Measurements from ENCODE around the gene KDR.

KDR gene

DNA sequence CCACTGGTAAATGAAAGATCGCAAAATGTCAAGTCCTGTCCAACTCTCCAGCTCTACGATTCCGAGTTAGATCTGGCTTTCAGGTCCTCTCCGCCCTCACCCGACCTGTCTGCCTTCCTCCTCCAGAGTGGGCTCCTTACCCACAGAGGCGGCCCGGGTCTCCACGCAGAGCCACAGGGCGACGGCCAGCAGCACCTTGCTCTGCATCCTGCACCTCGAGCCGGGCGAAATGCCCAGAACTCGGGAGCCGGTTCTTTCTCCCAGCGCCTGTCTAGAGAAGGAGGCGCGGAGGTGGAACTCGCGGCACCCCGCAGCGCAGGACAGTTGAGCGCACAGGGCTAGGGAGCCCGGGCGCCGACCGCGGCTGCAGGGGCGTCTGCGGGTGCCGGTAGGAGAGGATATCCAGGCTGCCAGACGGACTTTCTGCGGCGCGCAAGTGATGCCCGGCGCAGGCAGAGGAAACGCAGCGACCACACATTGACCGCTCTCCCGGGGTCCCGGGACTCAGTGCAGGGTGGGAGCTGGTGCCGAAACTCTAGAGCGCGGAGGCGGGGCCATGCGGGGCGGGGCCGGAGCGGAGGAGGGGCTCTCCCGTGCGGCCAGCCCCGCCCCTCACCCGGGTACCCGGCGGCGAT is at the start of gene KDR:
TSS of gene KDR (minus strand) at position 509 of the 635 bp plus-strand sequence. CDS start at position 207, 302 bp downstream.
- no peak for DNase-seq

DNA sequence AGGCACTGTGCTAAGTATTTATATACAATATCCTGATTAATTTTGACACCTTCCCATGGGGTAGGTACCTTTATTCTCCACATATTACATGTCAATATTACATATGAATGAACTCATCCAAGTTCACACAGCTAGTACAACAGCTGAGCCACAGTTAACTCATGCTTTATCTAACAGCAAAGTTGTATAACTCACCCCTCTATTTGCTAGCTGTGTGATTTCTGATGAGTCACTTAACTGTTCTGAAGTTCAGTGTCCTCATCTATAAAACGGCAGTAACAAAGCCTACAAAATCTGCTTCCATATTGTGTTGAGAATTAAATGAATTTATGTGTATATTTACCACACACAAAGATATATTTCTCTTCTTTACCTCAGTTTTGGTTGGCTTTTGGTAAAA is 48.2 kb upstream of the KDR start:
- no peak for DNase-seq

DNA sequence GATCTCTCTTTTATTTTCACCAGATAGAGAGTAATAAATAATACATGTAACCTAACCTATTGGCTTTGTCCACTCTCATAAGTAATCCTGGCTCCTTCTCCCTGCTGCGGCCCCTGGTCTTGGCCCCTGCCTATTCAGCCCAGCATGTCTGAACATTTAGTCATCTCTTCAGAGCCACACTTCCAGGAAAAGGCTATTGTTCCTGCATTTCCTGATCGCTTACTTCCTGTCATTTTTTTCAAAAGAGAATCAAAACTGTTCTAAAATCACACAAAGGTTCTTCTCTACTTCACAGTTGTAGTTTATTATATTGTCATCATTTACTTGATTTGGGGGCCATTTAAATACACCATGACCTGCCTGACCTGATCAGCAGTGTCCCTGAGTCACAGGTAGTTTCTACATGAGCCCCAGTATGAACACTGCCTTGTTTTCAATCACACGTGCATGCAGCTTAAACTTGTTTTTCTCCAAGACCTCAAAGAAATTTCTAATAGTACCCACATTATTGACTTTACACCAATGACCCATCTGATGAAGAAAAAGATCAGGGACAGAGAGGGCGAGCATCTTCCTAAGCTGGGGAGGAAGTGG is 47.4 kb upstream of the KDR start:
- DNase-seq, result no peak

DNA sequence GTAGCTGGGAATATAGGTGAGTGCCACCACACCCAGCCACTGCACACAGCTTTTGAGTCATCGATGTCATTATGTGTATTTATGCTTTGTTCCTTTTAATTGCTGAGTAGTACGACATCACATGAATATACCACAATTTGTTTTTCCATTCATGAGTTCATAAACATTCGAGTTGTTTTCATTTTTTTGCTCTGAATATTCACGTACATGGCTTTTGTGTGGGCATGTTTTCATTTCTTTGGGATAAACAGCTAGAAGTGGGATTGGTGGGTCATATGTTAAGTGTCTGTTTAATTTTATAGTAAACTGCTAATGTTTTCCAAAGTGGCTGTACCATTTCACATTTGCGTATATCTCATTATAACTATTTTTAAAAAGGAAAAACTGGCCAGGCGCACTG is 45.1 kb upstream of the KDR start:
- DNase-seq, result no peak

DNA sequence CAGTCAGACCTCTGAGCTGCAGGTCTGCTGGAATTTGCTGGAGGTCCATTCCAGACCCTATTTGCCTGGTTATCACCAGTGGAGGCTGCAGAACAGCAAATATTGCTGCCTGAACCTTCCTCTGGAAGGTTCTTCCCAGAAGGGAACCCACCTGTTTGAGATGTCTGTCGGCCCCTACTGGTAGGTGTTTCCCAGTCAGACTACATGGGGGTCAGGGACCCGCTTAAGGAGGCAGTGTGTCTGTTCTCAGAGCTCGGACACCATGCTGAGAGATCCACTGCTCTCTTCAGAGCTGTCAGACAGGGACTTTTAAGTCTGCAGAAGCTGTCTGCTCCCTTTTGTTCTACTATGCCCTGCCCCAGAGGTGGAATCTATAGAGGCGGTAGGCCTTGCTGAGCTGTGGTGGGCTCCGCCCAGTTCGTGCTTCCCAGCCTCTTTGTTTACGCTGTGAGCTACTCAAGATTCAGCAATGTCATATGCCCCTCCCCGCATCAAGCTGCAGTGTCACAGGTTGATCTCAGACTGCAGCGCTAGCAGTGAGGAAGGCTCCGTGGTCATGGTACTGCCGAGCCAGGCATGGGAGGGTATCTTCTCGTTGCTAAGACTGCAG is 44.1 kb upstream of the KDR start:
- DNase-seq, result no peak

DNA sequence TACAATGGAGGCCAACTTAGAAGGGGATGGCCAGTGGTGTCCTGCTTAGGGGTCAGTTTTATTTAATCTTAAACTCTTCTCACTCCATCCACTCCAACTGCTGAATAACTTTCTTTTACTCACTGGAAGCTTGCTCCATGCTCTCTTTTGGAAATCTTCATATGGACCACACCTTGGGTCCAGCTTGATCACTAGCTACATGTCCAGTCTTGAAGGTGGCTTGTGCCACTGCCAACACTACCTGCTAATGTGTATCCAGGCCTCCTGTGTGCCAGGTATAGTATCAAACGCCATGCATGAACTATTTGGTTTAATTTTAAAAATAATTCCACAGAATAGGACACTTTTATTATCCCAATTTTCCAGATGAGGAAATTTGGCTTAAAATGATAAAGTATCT is 37.0 kb upstream of the KDR start:
- no peak for DNase-seq

DNA sequence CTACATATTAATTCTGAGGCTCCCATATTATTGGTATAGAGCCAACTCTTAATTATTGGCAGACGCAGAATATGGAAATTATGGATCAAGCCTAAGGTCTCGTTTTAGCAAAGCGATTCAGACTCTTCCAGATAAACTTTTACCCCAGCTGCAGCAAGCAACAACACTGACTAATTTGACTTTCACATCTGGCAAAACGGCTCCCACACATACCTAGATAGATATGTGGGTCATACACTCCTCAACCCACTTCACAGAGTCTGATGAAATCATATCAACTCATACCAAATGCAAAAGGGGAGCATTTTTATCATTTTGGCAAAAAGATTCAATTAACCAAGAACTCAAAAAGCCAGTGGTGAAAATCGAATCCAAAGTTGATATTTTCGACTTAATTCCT is 36.3 kb upstream of the KDR start:
- no peak for DNase-seq

DNA sequence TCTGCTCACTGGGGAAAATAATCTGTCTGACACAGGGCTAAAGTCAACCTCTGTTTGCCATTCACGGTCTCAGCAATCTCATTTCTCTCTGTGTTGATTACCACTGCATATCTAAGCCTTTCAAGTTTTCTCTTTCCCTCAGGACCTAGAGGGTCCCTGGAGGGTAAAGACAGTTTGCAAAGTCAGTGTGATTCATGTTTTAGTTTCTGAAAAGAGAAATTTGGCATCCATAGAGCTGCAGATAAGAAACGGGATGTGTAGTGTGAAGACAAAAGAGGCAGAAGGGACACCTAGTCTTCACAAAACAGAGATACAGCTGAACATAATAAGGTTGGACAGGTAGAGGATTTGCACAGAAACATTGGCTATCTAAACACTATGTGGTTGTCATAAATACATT is 34.5 kb upstream of the KDR start:
- DNase-seq, result no peak

DNA sequence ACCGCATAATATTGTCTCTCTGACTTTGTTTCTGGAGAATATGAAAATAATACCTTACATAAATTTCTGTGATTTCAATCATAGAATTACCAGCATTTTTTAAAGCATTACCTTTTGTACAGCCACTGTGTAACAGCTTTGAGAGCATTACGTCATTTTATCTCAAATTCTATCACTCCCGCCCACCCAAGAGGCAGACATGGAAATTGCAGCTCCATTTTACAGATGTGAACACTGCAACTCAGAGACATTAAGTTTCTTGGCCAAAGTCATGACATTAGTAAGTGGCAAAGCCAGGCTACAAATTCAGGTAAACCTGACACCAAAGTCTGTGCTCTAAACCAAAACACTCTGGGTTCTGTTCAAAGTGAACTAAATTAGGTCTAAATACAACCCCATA is 33.6 kb upstream of the KDR start:
- DNase-seq, result no peak

DNA sequence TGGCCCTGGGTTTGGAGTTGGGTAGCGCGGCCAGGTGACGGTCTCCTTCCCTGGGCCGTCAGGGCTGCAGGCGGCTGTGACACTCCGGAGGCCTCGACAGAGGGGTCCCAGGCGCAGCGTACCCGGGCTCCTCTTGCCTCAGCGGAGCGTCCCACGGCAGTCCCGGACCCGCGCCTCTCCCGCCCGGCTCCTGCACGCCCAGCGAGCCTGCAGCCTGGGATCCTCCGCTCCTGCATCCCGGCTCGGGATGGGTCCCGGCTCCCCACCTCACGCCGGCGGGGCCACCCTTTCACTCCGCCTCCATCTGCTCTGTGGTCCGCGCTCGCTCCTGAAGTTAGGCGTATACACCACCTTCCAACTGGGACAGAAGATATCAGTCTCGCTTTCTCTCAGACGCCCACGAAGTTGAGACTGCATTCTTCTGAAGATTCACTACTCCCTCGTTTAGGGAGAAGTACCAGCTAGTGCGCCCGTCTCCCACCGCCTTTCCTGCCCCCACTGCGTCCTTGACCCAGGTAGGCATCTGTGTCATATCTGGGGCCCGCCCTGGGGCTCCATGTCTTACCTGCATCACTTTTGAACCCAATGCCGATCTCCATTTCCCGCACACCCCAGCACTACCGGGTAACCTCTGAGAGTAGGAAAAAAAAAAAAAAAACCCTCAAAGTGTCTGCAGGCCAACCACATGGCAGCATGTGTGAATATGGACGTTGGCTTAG is 32.3 kb upstream of the KDR start:
- DNase-seq, result no peak

DNA sequence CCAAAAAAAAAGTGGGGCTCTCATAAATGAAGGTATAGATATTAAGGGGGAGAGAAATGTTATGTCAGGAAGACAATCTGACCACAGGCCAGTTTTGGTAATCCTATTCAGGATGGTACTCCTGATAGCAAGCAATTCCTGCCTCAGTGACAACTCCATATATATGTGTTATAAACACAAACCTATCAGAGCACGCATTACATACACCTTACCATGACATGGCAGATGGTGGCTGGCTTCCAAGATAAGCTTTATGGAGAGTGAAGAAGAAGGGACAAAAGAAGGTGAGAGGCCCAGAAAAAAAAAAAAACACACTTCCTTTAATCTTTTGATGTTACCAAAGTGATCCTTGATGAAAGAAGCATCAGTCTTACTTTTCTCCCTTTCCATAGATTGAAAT is 29.5 kb upstream of the KDR start:
- DNase-seq, result no peak

DNA sequence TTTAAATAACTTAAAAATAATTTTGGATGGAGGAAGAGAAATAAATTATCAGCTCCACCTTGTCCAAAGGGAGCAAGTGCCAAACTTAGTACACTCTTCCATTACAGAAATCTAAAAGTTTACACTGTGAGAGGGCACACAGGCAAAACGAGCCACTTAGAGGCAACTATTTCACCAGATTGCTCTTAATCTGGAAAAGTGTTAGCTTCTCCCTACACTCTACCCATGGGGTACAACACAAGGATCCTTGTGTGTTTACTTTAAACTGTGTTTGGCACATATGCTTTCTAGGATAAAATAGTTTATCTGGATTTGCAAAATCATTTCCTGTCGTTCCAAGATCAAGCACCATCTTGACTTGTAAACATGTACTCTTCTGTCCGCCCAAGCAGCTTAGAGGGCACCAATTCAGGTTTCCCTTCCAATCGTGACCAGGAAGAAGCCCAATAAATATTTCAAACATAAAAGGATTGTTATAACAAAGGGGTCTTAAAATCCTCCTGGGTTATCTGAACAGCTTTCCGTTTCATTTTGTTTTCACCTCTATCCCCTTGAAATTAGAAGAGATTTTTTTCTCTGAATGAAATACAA is 29.0 kb upstream of the KDR start:
- no peak for DNase-seq

DNA sequence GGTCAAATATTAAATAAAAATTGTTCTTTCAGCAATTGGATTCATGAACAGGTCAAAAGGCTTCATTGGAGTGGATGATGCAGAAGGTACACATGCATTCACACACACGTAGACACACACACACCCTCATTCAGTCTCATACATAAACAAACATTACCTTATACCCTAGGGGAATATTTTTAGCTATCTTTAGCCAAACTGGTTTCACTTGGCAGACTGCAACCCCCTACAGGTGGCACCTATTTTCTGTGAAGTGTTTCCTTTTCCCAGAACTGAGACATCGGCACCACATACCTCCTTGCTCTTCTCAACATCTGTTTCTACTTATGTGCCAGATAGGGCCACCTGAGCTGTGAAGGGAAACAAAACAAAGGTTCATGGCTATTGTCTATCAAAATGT is 18.5 kb upstream of the KDR start:
- DNase-seq, result no peak

DNA sequence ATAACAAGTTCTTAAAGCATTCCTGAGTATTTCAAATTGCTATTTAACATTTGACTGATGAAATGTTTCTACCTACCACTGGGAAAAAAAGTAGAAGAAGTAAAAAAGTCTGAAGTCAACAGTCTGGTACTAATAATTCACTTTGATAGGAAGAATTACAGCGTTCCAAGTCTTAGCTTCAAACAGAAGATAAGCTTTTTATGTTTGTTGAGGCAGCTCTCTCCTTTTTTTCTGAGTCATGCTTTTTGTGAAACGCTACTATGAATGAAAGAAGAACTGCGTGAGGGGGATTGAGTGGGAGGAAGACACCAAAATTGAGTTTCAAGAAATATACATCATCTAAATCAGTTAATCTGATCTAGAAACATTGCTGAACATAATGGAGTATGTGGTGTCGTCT is 13.0 kb upstream of the KDR start:
- DNase-seq, result no peak

DNA sequence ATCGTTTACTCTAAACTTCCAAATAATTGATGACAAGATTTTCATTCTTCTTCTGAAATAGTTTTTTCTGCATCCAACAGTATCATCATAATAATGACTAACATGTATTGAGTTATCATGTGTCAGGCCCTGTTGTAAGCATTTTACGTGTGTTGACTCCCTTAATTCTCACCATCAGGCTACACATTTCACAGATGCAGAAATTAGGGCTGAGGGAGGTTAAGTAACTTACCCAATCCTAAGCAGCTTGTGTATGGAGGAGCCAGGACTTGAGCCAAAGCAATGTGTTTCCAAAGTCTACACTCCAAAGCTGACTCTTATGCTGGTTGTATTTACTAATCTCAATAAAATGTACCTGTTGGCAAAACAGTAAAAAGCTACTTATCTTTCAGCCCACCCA is 11.2 kb upstream of the KDR start:
- no peak for DNase-seq

DNA sequence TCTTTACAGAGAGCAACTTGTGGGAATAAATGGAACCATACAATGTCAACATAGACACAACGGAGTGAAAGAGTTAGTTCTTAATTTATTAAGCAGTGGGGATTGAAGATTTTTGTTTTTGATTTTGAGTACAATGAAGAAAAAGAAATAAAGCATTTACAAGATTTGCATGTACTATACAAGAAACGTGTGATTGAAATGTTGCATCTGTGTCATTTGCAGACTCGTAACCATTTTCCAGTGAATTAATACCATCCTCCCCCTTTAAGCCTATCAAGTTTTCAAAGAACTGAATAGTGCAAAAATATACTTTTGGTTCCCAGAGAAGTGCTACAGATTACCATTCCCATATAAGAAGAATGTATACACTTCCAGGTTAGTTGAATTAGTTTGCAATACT is 8.6 kb upstream of the KDR start:
- DNase-seq, result no peak

DNA sequence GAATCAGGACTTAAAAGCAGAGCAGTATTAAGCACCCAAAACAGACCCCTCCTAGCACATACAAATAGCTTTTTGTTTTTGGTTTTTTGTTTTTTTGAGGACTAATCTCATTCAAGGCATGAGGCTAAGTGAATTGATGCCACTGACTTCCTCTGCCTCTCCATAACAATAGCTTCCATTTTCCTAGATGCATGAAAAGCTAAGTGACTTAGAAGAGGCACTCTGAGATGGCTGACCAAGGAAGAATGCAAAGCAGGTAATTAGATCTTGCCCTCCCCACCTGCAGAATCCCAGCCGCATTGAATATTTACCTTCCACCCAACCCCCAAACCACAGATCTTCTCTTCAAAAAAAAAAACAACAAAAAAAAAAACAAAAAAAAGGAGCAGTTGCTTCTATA is 7.4 kb upstream of the KDR start:
- no peak for DNase-seq

DNA sequence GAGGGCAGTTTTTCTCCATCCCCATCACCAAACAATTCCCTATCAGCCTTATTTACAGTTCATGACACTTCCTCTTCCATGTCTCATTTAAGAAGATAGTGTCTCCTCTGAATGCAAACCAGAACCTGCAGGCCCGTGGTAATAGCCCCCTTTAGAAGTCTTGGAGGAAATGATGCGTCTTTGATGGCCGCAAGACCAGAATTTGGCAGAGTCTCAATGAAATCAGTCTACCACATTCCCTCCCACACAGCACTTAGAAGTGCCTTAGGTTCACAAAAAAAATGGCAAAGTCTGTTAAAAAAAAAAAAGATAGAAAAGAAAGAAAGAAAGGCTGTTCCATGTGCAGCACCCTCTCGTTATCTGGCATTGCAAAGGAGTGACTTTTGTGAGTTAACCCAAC is 2.1 kb upstream of the KDR start:
- no peak for DNase-seq

DNA sequence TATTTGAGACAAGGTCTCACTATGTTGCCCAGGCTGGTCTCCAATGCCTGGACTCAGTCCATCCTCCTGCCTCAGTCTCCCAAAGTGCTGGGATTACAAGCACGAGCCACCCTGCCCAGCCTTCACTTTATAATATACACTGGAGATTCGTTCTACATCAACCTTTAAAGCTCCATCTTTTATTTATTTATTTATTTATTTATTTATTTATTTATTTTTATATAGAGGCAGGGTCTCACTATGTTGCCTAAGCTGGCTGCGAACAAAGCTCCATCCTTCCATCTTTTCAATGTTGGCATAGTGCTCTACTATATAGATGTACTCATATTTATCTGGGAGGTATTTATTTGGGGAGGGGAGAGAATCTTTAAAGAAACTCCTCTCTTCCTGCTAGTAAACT is 1.7 kb upstream of the KDR start:
- DNase-seq, result no peak

DNA sequence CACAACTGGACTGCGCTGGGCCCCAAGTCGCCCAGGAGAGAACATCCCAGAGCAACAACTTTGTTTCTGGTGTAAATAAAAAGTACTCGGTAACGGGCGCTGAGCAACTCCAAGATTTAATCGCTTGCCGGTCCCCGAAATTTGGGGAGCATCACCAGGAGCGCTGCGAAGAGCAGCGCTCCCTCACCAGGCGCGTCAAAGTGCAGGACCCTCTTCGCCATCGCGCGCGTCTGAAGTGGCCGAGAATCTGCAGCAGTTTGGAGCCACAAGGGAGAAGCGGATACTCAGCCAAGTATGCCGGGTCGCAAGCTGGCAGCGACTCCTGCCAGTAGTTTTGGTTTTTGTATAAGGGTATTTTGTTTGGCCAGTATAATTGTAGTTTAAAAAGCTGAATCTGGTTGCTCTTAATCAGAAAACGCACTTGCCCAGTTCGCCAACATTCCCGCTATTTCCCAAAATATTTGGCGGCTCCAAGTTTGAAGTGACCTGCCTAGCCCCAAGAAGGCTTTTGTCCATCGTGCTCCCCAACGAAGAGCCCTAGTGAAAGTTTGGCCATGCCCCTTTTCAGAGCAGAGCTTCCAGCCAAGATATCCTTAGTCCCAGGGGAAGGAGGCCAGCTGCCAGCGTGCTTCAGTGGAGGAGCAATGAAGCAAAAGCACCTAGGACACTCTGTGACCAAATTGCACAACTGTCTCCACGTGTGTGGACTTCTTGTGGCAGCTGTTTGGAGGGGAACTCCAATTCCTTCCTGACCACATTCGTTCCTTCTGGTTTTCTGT is 557 bp upstream of the KDR start:
- no peak for DNase-seq

DNA sequence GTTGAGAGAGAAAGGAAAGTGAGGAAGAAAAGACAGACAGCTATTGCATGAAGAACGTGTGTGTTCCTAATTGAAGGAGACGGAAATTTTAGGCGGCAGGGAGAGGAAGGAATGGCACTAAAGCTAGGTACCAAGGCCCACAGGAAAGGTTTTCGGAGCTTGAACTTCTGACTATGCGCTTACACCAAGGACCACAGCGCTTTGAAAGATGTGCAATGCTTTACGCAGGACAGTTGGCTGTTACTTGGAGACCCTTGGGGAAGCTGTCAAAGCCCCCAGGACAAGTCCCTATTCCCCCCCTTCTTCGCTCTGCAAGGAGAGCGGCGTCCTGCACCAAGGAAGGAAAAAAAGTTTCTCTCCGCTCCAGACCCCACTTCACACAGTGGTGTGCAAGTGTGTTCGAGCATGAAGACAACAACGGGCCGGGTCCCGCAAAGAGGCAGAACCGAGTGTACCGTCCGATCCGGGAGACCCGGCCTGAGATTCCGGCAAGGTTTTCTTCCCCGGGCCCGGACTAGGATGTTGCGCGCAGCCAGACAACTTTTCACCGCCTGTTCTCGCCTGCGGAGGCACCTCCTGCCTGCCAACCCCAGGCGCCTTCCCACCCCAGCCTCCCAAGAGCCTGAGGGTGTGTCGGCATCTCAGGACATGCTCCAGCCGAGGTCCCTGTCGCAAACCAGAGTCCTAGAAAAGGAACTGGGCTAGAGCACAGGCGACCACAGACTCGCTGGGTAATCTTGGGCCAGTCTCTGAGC is 896 bp downstream of the KDR start:
- no peak for DNase-seq

DNA sequence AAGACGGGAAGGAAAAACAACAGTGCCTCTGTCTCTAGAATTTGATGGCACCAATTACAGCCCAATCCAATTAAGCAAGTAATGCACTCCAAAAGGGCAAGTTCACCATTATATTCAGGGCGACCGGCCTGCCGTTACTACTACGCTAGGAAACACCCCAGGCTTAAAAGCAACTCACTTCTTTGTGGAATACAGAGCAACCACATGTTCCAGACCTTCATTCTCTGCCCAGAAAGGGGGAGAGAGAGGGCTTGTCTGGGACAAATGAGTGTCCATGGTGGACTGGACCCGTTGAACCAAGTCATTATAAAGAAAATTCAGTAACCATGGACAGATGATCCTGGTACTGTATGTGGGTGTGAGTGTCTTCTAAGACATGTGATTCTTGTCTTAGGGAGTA is 1.6 kb downstream of the KDR start:
- DNase-seq, result no peak

Data from amniotic stem cell (primary cell).